Measurements from ENCODE around the gene EIF4B.
A peak's percentile ranks its signal among the peaks of the same experiment; 100 is the strongest.

The EIF4B gene

DNA sequence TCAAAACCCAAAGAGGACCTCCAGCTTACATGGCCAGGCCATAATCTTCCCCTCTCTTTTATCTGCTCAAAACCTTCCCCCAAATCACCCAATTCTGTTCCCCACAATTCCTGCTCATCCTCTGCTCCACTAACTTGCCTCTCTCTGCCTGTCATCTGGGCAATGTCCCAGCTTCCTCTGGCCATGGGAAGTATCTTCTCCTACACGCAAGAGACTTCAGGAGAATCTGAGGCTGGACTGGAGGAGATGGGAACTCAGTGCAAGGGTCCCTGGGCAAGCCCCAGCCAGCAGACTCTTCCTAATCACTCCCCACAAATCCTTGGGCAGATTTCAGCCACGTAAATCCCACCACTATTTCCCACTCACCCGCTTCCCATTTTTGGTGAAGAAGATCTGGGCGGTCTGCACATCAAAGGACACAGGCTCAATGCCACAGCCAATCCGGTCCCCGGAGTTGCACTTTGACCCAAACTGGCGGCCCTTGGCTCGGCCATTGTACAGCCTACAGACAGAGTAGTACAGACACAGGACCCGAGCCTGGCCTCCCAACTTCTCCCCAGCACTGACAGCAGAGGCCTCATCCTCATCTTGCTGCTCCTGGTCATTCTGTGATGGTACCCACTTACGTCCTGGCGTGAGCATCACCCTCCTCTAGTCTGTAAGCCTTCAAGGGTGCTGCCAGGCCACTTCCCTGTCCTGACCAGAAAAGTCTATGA is 68.2 kb downstream of the EIF4B start:
- DNase-seq: no peak

DNA sequence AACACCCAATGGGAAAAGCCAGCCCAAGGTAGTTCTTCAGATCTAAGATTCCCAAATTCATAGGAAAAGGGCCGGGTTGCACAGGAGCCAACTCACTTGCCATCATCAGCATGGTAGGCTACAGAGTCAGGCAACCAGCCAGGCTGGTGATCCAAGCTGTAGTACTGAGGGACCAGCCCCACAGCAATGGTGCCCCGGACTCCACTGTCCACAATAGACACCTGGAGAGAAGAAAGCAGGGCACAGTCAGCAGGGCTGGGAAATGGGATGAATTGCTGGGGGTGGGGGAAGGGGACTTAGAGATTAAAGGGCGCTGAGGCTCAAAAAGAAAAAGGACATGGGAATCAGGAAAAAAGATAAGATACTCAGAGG is 68.7 kb downstream of the EIF4B start:
- DNase-seq: no peak

DNA sequence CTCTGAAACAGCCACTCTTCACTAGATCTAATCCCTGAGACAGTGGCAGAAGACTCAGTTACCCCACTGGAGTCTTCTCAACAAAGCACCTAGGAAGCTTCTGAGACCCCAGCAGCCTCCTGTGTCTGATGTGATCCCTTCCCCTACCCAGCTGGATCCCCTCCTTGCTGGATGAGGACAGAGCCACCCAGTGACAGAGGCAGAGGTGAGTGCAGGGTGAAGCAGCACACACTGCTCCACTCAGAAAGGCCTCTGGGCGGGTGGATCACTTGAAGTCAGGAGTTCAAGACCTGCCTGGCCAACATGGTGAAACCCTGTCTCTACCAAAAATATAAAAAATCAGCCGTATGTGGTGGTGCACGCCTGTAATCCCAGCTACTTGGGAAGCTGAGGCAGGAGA is 70.2 kb downstream of the EIF4B start:
- DNase-seq: no peak

DNA sequence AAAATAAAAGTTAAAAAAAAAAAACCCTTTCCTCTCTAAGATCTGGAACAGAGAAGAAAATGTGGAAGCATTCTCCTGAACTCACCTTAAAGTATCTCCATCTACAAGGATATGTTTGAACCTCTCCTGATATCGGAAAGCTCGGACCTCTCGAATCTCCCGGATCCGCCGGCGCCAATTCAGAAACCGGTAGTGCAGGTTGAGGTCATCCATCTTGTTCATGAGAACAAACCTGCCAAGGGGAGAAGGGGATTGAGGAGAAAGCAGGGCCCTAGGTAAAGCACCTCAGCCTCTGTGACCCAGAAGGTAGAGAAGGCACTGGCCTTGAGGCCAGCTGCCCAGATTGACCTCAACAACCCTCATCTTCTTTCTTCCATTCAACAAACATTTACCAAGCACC is 70.8 kb downstream of the EIF4B start:
- DNase-seq: no peak

DNA sequence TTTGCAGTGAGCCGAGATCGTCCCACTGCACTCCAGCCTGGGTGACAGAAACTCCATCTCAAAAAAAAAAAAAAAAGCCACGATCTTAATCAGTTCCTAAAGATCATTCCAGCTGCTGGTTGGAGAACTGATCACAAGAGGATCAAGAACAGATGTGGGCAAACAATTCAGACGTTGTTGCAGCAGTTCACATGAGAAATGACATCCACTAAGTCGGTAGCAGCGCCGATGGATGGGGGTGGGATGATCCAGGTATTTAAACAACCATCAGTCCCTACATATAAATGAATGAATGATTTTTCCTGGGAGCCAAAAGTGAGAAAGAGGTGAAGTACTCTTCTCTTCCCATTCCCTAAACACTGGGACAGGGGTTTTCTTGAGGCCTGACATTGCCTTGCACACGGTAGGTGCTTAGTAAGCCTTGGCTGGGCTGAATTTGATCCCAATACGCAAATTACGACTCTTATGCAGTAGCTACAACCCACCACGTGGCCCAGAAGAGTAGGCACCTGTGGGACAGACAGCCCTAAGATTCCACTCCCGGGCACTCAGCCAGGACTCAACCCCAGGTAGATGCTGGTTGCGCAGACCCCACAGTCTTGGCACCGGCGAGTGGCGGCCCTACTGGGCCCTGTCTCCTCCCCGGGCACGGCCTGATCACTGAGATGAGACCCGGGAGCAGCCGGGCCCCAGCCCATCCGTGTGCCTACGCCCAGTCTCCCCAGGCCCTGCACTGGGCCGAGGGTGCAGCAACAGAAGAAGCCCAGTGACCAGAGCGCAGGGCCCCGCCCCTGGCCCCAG is 72.4 kb downstream of the EIF4B start:
- DNase-seq: no peak

GRCh38 chr12:53079226-53080117 is 73.2 kb downstream of the EIF4B start, which contains the start of gene SPRYD3:
SPRYD3 (minus strand) TSS chr12:53079390; CDS start chr12:53079333, 57 bp downstream.
- peak; percentile 98 for DNase-seq

DNA sequence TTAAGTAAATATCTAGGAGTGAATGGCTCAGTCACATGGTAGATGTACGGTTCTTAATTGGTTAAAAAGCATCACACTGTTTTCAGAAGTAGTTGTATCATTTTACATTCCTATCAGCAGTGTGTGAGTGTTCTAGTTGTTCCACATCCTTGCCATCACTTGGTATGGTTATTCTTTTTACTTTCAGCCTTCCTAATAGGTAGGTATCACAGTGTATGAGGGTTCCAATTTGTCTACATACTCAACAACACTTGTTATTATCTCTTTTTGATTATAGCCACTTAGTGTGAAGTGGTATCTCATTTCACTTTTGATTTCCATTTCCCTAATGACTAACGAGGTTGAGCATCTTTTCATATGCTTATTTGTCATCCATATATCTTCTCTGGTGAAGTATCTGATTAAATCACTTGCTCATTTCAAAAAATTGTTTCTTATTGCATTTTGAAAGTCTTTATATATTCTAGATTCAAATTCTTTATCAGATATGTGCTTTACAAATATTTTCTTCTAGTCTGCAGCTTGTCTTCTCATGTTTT is 76.5 kb downstream of the EIF4B start:
- DNase-seq: no peak

GRCh38 chr12:53086361-53086760 is 80.1 kb downstream of the EIF4B start:
- DNase-seq: no peak

GRCh38 chr12:53090105-53090504 is 83.8 kb downstream of the EIF4B start:
- DNase-seq: no peak

GRCh38 chr12:53090554-53090953 is 84.3 kb downstream of the EIF4B start:
- no peak for DNase-seq

DNA sequence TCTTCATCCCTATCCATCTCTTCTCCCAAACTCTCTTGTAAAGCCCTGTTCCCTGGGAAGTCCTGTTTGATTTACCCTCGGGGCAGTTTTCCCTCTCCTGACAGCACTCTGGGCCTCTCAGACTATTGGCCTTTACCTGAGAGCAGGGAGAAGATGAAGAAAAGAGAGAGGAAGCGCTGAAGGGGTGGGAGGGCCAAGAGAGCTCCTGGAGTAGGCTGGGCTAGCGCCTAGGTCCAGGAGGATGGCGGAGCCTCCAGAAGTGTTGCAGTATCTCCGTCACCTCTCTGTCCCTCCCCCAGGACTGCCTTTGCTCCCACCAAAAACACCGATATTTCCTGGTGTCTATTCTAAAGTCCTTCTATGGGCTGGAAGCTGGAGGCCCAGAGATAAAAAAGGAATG is 85.5 kb downstream of the EIF4B start:
- no peak for DNase-seq
